ENCODE data around the gene TXNL4A.

TXNL4A gene

DNA sequence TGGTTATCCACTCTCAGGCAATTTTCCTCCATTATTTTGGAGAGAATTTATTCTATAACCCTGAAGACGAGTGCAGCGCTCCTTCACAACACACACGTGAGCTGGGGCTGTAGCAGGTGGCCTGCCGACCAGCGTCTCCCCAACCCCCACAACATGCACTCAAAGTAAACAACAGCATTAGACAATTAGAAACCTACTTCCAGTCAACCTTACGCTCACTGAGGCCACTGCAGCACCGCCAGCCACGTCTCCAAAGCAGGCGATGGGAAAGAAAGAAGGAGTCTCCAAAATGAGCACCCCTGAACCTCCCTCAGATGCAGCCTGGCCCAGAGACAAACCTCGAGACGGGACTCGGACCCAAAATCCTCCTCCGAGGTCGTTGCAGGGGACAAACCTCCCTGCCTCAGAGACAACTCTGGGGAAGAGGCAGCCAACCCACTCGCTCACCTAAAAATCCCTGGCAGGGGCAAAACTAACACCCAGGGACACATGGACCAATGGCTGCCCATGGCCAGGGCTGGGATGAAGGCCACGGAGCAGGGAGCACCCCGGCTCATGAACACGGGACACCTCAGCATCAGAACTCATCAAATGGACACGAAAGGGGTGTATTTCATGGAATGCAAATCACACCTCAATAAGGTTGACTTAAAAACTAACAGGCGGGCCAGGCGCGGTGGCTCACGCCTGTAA lies 39.5 kb downstream of the TXNL4A start:
- no peak for DNase-seq (ENCODE audit: low read depth)

DNA sequence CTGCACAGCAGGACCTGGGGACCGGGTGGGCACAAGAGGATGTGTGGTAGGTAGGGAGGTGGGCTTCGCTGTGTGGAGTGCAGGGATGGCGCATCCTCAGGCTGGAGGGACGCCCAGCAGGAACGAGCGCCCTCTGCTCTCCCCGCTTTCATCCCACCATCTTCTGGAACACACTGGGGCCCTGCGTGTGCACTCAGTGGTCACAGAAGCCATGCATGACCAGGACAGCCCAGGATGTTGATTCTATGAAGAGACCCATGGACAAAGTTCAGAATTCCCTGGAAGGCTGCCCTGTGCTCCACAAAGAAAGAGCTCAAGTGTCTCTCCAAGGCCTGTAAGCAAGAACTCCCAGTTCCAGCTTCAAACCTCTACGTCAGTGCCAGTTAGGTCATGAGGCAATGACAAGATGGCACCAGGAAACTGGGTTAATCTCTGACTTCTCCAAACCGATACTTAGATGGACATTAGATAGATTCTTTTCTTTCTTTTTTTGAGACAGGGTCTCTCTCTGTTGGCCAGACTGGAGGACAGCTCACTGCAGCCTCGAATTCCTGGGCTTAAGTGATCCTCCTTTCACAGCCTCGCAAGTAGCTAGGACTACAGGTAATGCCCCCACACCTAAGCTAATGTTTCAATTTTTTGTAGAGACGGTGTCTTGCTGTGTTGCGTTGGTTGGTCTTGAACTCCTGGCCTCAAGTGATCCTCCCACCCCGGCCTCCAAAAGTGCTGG lies 40.3 kb downstream of the TXNL4A start:
- DNase-seq (ENCODE audit: low read depth), result no peak

DNA sequence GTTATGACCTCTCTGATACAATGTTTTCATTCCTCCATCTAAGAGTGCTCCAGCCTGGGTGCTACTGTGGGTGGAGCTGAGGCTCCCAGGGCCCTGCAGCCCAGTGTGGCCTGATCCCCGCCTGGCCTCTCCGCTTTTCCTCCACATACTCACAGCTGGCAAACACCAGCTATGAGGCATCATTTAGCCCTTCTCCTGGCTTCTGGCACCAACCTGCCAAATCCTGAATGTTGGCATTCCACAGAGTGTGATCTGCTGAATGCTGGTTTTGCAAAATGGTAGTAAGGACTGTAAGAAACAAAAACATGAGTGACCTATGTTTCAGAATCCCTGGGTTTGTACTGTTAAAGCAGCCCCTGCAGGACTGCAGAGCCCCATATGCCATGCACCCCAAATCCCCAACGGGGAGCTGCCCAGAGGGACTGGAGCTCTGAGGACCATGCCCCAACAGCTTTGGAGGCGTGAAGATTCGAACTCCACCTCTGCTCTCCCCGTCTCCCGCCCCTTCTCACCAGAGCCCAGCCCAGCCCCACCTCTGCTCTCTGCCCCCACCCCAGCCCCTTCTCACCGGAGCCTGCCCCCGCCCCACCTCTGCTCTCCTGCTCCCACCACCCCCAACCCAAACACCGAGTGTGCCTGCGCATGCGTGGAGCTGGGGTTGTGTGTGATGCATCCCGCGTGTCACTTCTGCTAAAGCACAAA lies 41.2 kb downstream of the TXNL4A start:
- no peak for DNase-seq (ENCODE audit: low read depth)

DNA sequence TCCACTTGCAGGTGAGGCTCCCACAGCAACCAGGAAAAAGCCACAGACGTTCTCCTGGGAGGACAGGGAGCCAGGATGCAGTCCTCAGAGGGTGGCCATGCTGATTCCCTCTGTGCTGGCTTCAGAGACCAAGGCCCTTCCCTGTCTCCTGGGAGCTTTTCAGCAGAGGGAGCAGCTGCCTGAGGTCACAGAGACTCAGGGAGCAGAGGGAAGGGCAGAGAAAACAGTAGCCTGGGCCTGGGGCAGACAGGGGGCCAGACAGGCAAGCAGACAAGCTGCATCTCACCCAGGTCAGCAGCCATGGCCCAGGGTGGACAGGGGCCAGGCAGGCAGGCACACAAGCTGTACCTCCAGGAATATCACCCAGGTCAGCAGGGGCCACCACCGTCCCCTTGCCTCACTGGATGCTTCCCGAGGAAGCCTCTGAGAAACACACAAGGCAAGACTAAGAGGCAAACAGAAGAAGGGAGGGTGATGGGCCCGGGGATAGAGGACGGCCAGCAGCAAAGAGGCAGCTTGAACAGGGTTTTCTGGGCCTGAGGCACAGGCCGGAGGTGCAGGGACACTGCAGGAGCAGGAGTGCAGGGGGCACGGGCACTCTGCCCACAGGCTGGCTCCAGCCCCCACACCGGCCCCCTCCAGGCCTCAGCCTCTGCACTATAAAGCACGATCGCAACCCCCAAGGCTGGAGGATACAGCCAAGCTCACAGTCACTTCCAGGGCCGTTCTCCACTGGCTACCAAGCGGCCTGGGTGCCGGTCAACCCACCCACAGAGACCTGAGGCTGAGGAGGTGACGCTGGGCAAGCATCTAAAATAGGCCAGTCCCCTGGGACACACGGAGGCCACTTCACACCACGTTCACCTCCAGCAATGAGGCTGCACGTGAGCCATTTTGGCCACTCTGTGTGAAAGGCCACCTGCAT lies 43.0 kb downstream of the TXNL4A start:
- DNase-seq (ENCODE audit: low read depth), result no peak

DNA sequence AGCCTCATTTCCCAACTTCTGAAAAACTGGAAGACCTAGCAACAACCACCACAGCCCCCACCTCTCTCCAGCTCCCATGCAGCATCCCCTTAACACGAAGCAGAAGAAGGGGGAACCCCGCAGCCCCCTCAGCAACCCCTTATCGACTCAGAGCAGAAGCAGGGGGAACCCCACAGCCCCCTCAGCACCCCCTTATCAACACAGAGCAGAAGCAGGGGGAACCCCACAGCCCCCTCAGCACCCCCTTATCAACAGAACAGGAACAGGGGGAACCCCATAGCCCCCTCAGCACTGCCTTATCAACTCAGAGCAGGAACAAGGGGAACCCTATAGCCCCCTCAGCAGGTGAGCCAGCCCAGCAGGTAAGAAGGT lies 43.6 kb downstream of the TXNL4A start:
- no peak for DNase-seq (ENCODE audit: low read depth)

DNA sequence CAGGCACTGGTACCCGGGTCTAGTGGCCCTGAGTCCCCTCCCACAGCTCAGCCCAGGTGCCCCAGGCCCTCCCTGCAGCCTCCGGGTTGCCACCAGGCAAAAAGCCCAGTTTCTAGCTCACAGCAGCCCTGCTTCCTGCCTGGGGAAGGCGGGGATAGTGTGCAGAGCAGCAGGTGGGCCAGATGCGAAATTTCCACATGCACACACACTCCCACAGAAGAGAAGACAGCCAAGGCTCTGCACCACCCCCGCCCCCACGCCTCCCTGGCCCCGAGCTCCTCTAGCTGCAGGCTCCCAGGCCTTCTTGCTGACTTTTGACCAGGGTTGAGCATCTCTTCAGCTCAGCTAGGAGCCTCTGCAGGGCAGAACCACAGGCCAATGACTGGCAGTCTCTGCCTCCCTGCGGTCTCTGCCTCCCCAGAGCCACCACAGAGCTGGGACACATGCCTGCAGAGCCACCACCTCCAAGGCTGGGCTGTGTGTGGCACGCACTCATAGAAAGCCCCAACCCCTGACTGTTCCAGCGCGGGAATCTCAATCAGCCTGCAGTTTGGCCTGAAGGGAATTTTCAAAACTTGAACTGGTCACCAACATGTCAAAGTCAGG lies 44.1 kb downstream of the TXNL4A start:
- DNase-seq (ENCODE audit: low read depth), result no peak

DNA sequence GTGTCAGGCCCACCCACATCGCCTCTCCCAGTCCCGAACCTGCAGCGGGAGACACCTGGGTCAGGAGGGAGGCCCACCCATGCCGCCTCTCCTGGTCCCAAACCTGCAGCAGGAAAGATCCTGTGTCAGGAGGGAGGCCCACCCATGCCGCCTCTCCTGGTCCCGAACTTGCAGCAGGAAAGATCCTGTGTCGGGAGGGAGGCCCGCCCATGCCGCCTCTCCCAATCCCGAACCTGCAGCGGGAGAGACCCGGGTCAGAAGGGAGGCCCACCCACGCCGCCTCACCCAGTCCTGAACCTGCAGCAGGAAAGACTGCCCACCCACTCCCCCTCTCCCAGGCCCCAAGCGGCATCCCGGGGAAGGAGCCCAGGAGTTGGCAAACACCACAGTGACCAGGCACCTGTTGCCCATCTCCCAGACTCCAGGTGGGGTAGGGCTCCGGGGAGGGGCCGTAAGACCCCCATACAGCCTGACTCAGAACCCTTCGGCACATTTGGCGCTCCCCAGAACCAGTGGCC lies 44.7 kb downstream of the TXNL4A start:
- no peak for DNase-seq (ENCODE audit: low read depth)

DNA sequence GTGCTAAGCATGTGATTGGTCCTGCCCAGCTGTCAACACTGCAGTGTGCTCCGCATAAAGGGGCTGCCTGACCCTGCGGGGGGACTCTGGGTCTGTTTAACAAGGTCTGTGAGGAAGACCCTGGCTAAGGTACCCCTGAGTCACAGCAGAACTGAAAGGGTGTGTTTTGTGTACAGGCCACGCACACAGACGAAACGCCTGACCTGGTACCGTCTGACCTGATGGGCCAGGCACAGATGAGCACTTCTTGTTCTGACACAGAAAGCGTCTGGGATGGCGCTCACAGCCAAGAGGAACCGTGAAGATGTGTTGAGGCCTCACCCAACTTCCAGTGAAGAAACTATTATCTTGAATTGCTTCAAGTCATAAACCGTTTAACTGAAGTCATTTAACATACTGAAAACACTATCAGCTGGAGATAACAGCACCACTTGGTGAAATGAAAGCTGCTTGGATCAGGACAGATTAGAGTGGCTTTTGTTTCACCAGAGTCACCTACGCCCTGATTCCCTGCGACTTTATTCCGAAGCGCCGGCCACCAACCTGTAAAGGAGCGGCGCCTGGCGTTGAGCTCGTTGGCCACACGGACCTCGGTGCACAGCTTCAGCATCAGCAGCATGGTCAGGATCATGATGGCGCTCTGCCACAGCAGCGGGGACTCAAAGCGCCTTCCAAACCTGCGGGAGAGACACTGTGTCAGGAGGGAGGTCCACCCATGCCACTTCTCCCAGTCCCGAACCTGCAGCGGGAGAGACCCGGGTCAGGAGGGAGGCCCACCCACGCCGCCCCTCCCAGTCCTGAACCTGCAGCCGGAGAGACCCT lies 45.4 kb downstream of the TXNL4A start:
- DNase-seq (ENCODE audit: low read depth), result no peak

DNA sequence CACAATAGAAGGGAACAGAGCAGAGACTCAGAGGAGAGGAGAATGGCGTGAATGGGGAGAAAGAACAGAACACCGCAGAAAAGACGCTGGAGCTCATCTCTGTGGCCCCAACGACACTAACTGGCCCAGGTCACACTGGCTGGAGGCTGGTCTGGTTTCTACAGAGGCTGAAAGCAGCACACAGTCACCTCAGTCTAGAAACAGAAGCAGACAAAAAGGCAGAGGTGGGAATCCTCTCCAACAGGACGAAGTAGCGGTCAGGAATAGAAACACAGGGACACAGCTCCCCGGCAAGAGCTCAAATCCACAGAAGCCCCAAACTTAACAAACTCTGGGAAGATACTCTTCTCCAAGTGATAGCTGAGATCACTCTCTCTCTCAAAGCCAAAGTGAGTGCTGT lies 46.2 kb downstream of the TXNL4A start:
- no peak for DNase-seq (ENCODE audit: low read depth)

DNA sequence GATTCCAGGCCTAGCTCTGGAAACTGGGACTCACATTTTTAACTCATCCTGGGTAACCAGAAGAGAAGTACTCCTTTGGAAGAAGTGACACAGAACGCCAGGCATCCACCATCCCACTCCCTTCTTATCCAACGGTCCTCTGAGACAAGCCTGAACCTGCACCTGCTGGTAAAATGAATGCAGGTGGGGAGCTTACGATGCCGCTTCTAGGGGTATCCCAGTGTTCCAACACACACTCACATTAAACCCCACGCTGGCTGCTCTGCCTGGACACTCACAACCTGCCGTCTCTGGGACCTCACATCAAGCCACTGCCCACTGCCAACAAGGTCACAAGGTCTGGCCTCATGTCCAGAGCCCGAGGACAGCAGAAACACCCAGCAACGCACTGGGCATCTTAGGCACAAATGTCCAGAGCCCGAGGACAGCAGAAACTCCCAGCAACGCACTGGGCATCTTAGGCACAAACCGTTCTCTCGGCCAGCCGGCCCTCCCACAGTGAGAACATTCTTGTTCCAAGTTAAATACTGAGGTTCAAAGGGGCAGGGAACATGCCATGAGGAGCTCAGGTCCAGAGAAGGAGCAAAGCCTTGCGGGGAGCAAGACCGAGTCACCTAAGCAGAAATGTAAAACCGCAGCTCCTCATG lies 46.8 kb downstream of the TXNL4A start:
- DNase-seq (ENCODE audit: low read depth), result no peak

DNA sequence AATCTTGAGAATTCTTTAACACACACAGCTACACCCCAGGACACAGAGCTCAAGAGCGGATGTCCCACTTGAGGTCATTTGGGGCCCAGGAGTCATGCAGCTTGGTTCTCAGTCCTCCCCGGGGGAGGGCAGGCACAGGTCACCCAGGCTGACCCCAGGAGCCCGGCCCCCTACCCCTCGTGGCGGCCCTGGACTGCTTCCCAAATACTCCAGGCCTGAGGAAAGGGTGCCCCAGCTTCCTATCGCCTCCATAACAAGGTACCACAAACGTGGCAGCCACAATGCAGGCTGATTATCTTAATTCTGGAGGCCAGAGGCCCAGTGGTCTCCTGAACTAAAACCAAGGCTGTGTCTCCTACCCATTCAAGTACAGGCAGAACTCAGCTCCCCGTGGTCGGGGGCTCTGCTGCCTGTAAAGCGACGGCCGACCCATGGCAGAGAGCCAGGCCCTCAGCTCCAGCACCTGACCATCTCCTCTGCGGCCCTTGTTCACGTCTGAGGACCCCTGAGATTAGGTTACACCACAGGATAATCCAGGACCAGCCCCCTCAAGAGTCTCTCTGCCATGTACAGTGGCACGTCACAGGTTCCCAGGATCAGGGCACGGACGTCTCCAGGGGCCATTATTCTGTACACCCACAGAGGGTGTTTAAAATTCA lies 47.4 kb downstream of the TXNL4A start:
- no peak for DNase-seq (ENCODE audit: low read depth)

DNA sequence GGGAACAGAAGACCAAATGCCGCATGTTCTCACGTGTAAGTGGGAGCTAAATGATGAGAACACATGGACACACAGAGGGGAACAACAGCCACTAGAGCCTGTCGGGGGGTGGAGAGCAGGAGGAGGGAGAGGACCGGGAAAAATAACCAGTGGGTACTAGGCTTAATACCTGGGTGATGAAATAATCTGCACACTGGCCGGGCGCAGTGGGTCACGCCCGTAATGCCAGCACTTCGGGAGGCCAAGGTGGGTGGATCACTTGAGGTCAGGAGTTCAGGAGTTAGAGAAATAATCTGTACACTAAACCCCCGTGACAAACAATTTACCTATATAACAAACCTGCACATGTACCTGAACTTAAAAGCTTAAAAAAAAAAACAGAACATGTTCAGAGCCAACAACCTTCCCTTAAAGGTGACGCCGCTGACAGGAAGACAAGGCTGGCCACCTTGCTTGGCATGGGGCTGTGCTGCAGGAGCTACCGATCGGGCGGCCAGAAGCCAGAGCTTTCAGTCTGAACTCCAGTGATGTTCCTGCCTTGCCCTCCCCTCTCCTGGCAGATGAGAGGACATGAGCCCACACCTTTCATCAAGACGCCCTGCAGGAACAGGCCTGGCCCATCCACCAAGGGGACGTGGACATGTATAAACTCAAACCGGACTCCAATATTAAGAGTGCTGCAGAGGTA lies 48.1 kb downstream of the TXNL4A start:
- no peak for DNase-seq (ENCODE audit: low read depth)

DNA sequence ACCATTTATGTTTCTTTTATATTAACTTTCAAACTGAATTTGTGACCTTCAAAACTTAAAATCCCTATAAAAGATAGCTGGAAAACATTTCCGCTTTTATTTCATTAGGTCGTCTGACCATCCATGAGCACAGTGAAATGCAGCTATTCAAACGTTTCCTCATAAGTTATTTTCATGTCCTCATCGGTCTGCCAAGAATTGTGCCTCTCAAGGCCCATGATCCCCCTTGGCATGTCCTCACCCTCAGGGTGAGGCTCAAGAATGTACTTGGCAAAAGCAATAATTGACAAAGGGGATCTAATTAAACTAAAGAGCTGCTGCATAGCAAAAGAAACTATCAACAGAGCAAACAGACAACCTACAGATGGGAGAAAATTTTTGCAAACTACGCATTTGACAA lies 49.3 kb downstream of the TXNL4A start:
- DNase-seq (ENCODE audit: low read depth), result no peak

DNA sequence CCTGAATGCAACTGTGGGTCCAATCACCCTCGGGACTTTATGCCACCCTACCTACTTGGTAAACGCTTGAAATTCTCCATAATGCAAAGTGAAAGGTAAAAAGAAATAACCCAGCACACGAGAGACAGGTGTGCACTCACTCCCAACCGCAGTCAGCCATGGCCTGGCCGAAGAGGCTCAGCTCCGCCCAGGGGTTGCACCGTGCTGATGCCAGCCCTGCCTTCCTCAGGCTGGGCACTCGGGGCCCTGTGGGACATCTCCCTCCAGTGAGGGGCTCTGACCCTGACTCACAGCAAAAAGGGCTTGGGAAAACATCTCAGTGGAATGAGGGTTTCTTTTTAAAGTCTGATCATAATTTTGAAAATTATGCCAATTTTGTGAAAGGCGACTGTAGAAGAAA lies 50.2 kb downstream of the TXNL4A start:
- no peak for DNase-seq (ENCODE audit: low read depth)

DNA sequence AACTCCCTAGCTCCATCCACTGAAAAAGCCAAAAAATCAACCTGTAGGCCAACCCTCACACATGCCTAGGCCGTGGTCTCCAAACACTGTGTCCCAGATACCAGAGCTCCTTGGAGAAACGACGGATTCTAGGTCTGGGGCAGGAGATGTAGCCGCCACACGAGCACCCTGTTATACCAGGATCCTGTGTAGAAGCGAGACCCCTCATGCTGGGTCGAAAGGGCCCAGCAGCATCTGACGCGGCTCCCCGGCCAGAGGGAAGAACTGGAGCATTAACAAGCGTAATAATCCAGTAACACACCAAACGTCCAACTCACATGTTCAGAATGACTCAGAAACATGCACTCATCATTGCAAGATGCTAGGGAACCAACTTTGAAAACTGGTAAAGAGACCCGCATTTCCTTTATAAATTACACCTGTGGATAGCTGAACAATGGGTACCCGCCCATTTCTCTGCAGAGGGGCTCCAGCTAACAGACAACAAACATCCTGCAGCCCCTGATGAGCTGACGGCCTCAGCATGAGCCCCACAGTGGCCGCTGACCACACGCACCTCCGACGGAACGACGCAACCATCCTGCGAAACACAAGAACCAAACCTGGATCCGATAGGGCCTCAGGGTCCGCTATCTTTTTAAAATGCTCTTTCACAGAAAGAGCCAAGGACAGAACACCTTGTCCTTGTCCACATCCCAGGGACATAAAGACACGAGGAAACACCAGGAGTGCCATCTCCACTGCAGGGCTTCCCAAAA lies 51.1 kb downstream of the TXNL4A start:
- no peak for DNase-seq (ENCODE audit: low read depth)

DNA sequence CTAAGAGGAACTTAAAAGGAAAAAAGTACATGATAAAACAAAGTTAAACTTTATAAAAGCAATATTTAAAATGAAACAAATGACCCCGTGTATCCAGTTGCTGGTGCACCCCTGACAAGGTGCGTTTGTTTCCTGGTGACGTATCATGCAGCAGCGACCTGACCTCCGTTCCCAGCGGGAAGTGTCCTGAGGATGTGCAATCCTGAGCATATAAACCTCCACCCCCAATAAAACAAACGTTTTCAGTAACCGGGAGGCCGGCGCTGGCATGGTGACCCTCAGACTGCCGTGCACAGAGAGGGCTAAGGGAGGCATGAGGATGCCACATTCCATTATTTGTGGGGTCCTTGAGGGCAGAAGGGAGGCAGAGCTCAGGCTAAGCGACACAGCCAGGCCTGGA lies 51.7 kb downstream of the TXNL4A start:
- DNase-seq (ENCODE audit: low read depth), result no peak

DNA sequence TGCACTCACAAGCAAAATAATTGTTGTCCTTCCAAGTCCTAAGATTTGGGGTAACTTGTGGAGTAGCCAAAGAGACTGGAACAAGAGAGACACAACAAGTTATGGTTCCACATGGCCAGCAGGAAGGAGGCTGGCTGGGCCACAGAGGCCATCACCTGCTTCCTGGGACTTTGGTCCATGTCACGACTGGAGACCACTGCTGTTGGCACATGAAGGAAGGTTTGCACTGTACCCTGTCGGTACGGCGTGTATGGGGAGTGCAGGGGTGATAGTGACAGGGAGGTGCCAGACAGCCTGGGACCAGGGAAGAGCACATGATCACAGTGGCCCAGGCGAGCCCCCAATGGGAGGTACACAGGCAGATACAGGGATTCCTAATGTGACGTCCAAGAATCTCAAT lies 52.4 kb downstream of the TXNL4A start:
- DNase-seq (ENCODE audit: low read depth), result no peak

DNA sequence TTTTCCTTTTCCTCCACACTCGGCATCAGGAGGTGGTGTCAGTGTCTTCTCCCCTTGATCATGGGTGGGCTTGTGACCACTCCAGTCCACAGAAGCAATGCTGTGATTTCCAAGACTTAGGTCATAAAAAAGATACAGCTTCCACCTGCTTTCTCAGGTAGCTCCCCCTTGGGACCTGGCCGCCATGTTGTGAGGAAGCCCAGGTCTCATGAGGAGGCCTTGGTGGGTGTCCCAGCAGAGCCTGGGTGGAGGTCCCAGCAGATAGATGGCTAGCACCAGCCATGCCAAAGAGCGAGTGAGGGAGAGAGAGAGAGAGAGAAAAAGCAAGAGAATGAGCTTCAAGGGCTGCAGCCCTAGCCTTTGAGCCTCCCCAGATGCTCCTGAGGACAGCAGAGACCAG lies 52.9 kb downstream of the TXNL4A start:
- DNase-seq (ENCODE audit: low read depth), result no peak

Data from activated T-helper 1 cell treated with Interleukin-2 at 50 U/mL for 16 hours (primary cell).